Effector memory CD8-positive, alpha-beta T cell (primary cell): ENCODE measurements around the gene CCDC152.
"Not testable (repeated sequence)": the region's sequence is repeated elsewhere in the genome, so short reads cannot be mapped to it uniquely, and the experiment has no call there.

Experiments
- ATAC-seq: fragments of 150-1000 bp; cut with Tn5 transposase; replicated peaks from 2 replicates; pipeline ENCODE4 v1.10.0; 2021; ENCODE audit warnings: mild to moderate bottlenecking, moderate library complexity
- DNase-seq, 3 experiments: peaks; one replicate each; pipeline ENCODE4 v3.0.0; 2021
- H3K27ac Mint-ChIP-seq, 2 donors: one replicate each; pipeline ENCODE4 v1.8.0; 2022; ENCODE audit warnings: mild to moderate bottlenecking in 2 of 2, mixed read lengths in 2 of 2, moderate library complexity in 2 of 2
- H3K27me3 Mint-ChIP-seq, 2 donors: one replicate each; pipeline ENCODE4 v1.8.0; 2022; ENCODE audit warnings: mixed read lengths in 2 of 2
- H3K36me3 Mint-ChIP-seq: one replicate; pipeline ENCODE4 v1.8.0; 2022; ENCODE audit warnings: mild to moderate bottlenecking, moderate library complexity, mixed read lengths; ENCODE audit not compliant: insufficient read depth
- H3K4me1 Mint-ChIP-seq, 2 donors: one replicate each; pipeline ENCODE4 v1.8.0; 2022; ENCODE audit warnings: low read depth in 2 of 2, mixed read lengths in 2 of 2
- H3K4me3 Mint-ChIP-seq, 2 donors: one replicate each; pipeline ENCODE4 v1.8.0; 2022; ENCODE audit warnings: mild to moderate bottlenecking in 2 of 2, mixed read lengths in 2 of 2, moderate library complexity in 2 of 2
- H3K9me3 Mint-ChIP-seq, 2 donors: one replicate each; pipeline ENCODE4 v1.8.0; 2022; ENCODE audit warnings: mixed read lengths in 2 of 2
- total RNA-seq, 9 experiments: gene quantifications; one replicate each; lab custom pipeline; 2026; lab: John Stamatoyannopoulos, UW

CCDC152 gene, protein sequence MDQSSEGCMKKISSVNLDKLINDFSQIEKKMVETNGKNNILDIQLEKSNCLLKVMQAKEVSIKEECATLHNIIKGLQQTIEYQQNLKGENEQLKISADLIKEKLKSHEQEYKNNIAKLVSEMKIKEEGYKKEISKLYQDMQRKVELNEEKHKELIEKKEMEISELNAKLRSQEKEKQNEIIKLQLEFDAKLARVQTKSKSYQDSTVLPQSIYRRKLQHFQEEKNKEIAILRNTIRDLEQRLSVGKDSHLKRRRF
- 2.7 to 15.9 (median 11.1) reads per million in 9 experiments for total RNA-seq

DNA sequence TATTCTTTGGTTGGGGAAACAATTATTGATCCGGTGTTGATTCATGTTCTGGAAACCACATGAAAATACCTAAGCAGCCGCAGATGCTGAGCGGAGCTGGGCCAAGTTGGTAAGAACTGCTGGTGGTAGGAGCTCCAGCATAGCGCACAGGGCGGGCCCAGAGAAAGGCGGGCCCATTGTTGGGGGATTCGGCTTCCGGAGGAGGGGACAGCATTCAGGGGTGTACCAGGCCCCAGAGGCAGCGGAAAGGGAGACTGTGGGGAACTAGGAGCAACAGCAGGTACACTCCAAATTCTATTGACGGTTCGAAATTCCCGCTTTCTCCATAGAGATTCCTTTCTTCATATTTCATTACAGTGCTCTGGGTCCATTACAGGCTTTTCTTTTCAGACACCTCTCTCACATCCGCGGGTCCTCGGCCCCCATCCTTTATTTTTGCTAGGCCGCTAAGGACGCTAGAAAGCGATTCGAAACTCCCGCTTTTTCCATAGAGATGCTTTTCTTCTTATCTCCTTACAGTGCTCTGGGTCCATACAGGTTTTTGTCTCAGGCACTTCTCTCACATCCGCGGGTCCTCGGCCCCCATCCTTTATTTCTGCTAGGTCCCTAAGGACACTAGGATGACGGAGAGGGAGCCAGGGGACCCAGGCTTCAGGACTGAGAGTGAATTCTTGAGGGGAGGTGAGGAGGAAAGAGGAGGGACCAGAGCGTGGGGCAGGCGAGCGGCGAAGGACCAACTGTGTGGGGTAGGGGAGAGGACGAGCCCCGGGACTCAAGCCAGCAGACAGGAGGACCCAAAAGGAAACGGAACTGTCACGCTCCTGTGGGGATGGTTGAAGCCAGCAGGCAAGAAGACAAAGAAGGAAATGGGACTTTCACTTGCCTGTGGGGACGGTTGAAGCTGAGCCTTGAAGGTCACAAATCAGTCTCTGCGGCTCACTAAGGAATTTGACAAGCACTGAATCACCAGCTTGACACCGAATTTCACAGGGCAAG, at the start of gene CCDC152:
CCDC152 (plus strand) TSS at position 213 of the 996 bp plus-strand sequence. CDS start 2,304 bp downstream, outside the sequence.
- Mint-ChIP-seq H3K27ac (peak within 1 kb of the TSS; percentile 32 to 39), H3K27me3 (peaks cover 22 to 23% of the 10 kb centered on the region in 2 donors), H3K9me3 (no peaks in the 10 kb centered on the region), H3K4me3 (peak within 1 kb of the TSS; percentile 81), H3K4me1 (peaks cover 10 to 12% of the 10 kb centered on the region in 2 donors), H3K36me3 (no peaks in the 10 kb centered on the region)
- DNase-seq (peak; percentile 27 to 52 (median 40)), ATAC-seq (peak; percentile 98)

DNA sequence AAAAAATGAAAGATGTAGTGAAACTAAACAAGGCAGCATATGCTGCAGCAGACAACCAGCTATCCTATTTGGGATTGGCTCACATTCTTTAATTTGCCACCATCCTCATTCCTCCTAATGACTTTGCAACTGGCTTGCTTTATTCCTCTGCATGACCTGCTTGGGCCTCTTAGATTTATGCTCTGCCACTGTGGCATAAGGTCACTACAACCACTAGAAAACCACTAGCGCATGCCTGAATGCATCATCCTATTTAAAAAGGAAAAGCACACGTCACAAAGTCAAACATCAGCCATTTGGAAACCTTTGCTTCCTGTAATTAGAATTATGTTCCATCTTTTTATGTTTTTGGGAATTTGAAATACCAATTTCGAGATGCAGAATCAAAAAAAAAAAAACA, 40.8 kb upstream of the CCDC152 start:
- no peak overlapping the region for H3K27ac Mint-ChIP-seq
- no peak overlapping the region for H3K4me3 Mint-ChIP-seq
- peaks cover 25 to 27% of the 10 kb centered on the region in 2 donors for H3K27me3 Mint-ChIP-seq
- DNase-seq (no peak), ATAC-seq (no peak)
- H3K9me3 Mint-ChIP-seq: no peaks in the 10 kb centered on the region
- no peaks in the 10 kb centered on the region for H3K36me3 Mint-ChIP-seq
- peaks cover 16% of the 10 kb centered on the region in 2 donors for H3K4me1 Mint-ChIP-seq

DNA sequence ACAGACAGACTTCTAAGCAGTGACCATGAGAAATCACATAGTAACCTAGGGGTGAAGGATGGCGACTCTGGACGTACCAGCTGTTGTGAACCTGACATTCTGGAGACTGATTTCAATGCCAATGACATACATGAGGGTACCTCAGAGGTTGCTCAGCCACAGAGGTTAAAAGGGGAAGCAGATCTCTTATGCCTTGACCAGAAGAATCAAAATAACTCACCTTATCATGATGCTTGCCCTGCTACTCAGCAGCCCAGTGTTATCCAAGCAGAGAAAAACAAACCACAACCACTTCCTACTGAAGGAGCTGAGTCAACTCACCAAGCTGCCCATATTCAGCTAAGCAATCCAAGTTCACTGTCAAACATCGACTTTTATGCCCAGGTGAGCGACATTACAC, 38.0 kb upstream of the CCDC152 start:
- H3K36me3 Mint-ChIP-seq: no peaks in the 10 kb centered on the region
- H3K9me3 Mint-ChIP-seq: no peaks in the 10 kb centered on the region
- peak overlapping the region; percentile 3 to 66 for H3K27ac Mint-ChIP-seq
- peak; percentile 88 for ATAC-seq
- H3K4me1 Mint-ChIP-seq: peaks cover 16 to 18% of the 10 kb centered on the region in 2 donors
- DNase-seq: peak in 1 of 3 experiments; percentile 12
- peak overlapping the region; percentile 37 to 47 for H3K4me3 Mint-ChIP-seq
- H3K27me3 Mint-ChIP-seq: peaks cover 13 to 15% of the 10 kb centered on the region in 2 donors

DNA sequence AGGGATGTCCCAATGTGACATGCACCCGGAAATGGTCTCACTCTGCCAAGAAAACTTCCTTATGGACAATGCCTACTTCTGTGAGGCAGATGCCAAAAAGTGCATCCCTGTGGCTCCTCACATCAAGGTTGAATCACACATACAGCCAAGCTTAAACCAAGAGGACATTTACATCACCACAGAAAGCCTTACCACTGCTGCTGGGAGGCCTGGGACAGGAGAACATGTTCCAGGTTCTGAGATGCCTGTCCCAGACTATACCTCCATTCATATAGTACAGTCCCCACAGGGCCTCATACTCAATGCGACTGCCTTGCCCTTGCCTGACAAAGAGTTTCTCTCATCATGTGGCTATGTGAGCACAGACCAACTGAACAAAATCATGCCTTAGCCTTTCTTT, 37.6 kb upstream of the CCDC152 start:
- ATAC-seq: peak; percentile 11
- peaks cover 12 to 13% of the 10 kb centered on the region in 2 donors for H3K27me3 Mint-ChIP-seq
- DNase-seq: no peak
- H3K4me3 Mint-ChIP-seq: peak overlapping the region; percentile 37 to 47
- H3K4me1 Mint-ChIP-seq: peaks cover 16 to 18% of the 10 kb centered on the region in 2 donors
- H3K27ac Mint-ChIP-seq: peak overlapping the region; percentile 3 to 66
- H3K36me3 Mint-ChIP-seq: no peaks in the 10 kb centered on the region
- H3K9me3 Mint-ChIP-seq: no peaks in the 10 kb centered on the region

DNA sequence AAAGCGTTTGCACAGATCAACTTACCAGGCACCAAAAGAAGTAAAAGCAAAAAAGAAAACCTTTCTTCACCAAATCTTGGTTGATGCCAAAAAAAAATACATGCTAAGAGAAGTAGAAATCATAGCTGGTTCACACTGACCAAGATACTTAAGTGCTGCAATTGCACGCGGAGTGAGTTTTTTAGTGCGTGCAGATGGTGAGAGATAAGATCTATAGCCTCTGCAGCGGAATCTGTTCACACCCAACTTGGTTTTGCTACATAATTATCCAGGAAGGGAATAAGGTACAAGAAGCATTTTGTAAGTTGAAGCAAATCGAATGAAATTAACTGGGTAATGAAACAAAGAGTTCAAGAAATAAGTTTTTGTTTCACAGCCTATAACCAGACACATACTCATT, 36.4 kb upstream of the CCDC152 start:
- ATAC-seq (peak; percentile 58), DNase-seq (peak in 1 of 3 experiments; percentile 1)
- H3K9me3 Mint-ChIP-seq: no peaks in the 10 kb centered on the region
- no peaks in the 10 kb centered on the region for H3K36me3 Mint-ChIP-seq
- H3K27me3 Mint-ChIP-seq: peaks cover 11 to 12% of the 10 kb centered on the region in 2 donors
- peak overlapping the region; percentile 55 to 57 for H3K4me3 Mint-ChIP-seq
- peak overlapping the region in 1 of 2 donors; percentile 65 for H3K27ac Mint-ChIP-seq
- H3K4me1 Mint-ChIP-seq: peaks cover 16 to 18% of the 10 kb centered on the region in 2 donors

DNA sequence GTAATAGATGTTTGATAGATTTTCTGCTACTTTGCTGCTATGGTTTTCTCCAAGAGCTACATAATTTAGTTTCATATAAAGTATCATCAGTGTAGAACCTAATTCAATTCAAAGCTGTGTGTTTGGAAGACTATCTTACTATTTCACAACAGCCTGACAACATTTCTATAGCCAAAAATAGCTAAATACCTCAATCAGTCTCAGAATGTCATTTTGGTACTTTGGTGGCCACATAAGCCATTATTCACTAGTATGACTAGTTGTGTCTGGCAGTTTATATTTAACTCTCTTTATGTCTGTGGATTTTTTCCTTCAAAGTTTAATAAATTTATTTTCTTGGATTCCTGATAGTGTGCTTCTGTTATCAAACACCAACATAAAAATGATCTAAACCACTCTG, 35.1 kb upstream of the CCDC152 start:
- Mint-ChIP-seq H3K4me3 (no peak overlapping the region), H3K9me3 (no peaks in the 10 kb centered on the region), H3K36me3 (no peaks in the 10 kb centered on the region), H3K4me1 (peaks cover 16 to 18% of the 10 kb centered on the region in 2 donors), H3K27me3 (peaks cover 20 to 24% of the 10 kb centered on the region in 2 donors), H3K27ac (no peak overlapping the region)
- DNase-seq: no peak
- ATAC-seq: no peak

DNA sequence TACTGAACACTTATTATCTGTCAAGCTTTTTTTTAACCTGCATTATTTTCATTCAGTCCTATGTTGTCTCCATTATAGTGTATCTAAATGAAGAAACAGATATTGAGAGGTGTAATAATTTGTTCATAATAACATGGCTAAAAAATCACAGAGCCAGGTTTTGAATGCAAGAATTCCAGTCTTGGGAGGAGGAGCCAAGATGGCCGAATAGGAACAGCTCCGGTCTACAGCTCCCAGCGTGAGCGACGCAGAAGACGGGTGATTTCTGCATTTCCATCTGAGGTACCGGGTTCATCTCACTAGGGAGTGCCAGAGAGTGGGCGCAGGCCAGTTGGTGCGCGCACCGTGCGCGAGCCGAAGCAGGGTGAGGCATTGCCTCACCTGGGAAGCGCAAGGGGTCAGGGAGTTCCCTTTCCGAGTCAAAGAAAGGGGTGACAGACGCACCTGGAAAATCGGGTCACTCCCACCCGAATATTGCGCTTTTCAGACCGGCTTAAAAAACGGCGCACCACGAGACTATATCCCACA, 22.0 kb upstream of the CCDC152 start:
- not testable (repeated sequence) for H3K36me3 Mint-ChIP-seq, ATAC-seq, H3K27me3 Mint-ChIP-seq, H3K27ac Mint-ChIP-seq, H3K4me1 Mint-ChIP-seq, H3K4me3 Mint-ChIP-seq, H3K9me3 Mint-ChIP-seq, DNase-seq

DNA sequence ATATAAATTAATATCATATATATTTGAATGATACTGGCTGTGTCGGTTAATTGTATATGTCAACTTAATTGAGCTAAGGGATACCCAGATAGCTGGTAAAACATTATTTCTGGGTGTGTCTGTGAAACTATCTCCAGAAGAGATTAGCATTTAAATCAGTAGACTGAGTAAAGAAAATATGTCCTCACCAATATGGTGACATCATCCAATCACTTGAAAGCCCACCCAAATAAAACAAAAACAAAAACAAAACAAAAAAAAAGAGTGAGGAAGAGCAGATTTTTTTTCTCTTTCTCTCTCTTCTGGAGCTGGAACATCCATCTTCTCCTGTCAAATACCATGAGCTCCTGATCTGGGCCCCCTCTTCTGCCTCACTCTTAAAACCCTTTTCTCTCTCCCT, 15.7 kb upstream of the CCDC152 start:
- Mint-ChIP-seq H3K27me3 (no peaks in the 10 kb centered on the region), H3K9me3 (no peaks in the 10 kb centered on the region), H3K4me3 (no peak overlapping the region), H3K27ac (no peak overlapping the region), H3K4me1 (no peaks in the 10 kb centered on the region), H3K36me3 (no peaks in the 10 kb centered on the region)
- ATAC-seq: no peak
- no peak for DNase-seq

DNA sequence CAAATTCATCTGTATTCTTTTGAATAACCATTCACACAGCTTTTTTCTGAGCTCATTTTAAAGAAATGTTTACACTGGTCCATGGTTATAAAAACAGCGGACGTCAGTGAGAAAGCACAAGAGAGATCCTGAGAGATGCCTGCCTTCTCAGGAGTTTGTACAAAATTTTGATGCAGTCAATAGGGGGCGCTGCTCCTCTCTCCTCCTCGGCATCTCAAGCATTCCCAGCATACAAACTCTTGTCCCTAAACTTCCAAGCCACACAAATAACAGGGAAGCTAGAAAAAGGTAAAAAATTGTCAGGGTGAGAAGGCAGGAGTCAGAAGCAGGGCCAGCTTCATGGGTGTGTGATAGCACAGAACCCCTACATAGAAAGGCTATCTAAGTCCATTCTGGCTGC, 11.2 kb upstream of the CCDC152 start:
- DNase-seq (no peak), ATAC-seq (no peak)
- H3K36me3 Mint-ChIP-seq: no peaks in the 10 kb centered on the region
- no peak overlapping the region for H3K27ac Mint-ChIP-seq
- H3K27me3 Mint-ChIP-seq: no peaks in the 10 kb centered on the region
- peaks cover 5 to 11% of the 10 kb centered on the region in 2 donors for H3K4me1 Mint-ChIP-seq
- no peak overlapping the region for H3K4me3 Mint-ChIP-seq
- no peaks in the 10 kb centered on the region for H3K9me3 Mint-ChIP-seq

DNA sequence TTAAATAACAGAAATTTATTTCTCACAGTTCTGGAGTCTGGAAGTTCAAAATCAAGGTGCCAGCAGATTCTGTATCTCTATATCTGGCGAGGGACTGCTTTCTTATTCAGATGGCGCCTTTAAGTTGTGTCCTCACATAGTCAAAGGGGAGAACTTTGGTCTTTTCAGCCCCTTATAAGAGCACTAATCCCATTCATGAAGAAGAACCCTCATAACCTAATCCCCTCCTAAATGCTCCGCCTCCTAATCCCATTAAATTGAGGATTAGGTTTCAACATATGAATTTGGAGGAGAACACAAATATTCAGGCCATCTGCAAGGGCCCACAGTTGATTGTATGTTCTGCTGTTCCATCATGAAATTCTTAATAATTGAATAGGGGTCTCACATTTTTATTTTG, 10.8 kb upstream of the CCDC152 start:
- no peak for ATAC-seq
- Mint-ChIP-seq H3K27me3 (no peaks in the 10 kb centered on the region), H3K9me3 (no peaks in the 10 kb centered on the region), H3K4me3 (no peak overlapping the region), H3K27ac (peak overlapping the region in 1 of 2 donors; percentile 5), H3K36me3 (no peaks in the 10 kb centered on the region), H3K4me1 (peaks cover 5 to 11% of the 10 kb centered on the region in 2 donors)
- no peak for DNase-seq

DNA sequence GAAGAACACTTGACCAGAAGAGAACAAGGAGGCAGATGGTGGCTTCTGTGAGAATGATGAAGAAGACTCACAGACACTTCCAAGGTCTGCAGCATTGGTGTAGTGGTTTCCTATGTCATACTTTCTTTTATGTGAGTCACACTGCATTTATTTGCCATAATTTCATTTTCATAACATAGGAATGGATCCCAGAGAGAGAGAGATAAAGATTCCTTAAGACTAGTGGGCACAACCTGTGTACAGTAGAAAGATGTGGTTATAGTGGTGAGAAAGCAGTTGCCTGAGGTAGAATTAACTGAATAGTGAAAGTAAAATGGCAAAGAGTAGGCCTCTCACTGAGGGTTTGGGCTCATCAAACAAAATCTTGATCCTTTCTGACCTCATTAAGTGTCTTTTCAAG, 7.6 kb upstream of the CCDC152 start:
- Mint-ChIP-seq H3K36me3 (no peaks in the 10 kb centered on the region), H3K27ac (peak overlapping the region; percentile 13 to 15), H3K27me3 (no peaks in the 10 kb centered on the region), H3K9me3 (no peaks in the 10 kb centered on the region), H3K4me3 (peak overlapping the region in 1 of 2 donors; percentile 18), H3K4me1 (peaks cover 5 to 11% of the 10 kb centered on the region in 2 donors)
- peak; percentile 75 for ATAC-seq
- DNase-seq: no peak

DNA sequence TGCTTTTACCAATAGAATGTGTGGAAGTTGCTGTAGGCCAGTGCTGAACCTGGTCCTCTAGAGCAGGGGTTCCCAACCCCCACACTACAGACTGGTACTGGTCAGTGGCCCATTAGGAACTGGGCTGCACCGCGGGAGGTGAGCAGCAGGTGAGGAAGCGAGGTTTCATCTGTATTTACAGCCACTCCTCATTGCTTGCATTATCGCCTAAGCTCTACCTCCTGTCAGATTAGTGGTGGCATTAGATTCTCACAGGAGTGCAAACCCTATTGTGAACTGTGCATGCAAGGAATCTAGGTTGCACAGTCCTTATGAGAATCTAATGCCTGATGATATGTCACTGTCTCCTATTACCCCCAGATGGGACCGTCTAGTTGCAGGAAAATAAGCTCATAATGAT, 6.1 kb upstream of the CCDC152 start:
- Mint-ChIP-seq H3K9me3 (no peaks in the 10 kb centered on the region), H3K4me3 (no peak overlapping the region), H3K27ac (no peak overlapping the region), H3K4me1 (peaks cover 5 to 11% of the 10 kb centered on the region in 2 donors), H3K27me3 (no peaks in the 10 kb centered on the region), H3K36me3 (no peaks in the 10 kb centered on the region)
- DNase-seq (no peak), ATAC-seq (no peak)

DNA sequence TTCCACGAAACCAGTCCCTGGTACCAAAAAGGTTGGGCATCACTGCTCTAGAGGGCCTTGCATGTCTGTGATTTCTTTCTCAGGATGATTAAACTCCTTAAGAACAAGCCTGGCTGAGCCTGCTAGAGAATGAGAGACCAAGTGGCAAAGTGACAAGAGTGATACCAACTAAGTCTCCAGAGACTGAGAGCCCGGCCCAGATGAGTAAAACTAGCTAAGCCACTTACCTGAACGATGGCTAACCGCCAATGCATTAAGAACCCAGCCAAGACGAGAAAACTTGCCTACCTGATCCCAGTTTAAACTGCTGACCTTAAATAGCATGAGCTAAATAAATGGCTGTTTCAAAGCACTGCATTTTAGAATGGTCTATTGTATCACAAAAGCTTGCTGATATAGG, 5.6 kb upstream of the CCDC152 start:
- H3K4me3 Mint-ChIP-seq: no peak overlapping the region
- H3K27ac Mint-ChIP-seq: no peak overlapping the region
- no peaks in the 10 kb centered on the region for H3K27me3 Mint-ChIP-seq
- H3K4me1 Mint-ChIP-seq: peaks cover 5 to 11% of the 10 kb centered on the region in 2 donors
- DNase-seq: no peak
- H3K9me3 Mint-ChIP-seq: no peaks in the 10 kb centered on the region
- H3K36me3 Mint-ChIP-seq: no peaks in the 10 kb centered on the region
- no peak for ATAC-seq
